GM21825 (cell line): ENCODE results near the gene KCNJ9.

Experiments
- ATAC-seq: cut with Tn5 transposase; IDR thresholded peaks from one replicate; pipeline ENCODE4 v1.9.1; 2021; ENCODE audit warnings: mild to moderate bottlenecking, moderate library complexity; ENCODE audit not compliant: unreplicated experiment

The KCNJ9 gene

GRCh38 chr1:160066829-160067745 is 14.3 kb upstream of the KCNJ9 start:
- no peak for ATAC-seq

GRCh38 chr1:160068225-160068624 is 13.1 kb upstream of the KCNJ9 start:
- ATAC-seq, result no peak

DNA sequence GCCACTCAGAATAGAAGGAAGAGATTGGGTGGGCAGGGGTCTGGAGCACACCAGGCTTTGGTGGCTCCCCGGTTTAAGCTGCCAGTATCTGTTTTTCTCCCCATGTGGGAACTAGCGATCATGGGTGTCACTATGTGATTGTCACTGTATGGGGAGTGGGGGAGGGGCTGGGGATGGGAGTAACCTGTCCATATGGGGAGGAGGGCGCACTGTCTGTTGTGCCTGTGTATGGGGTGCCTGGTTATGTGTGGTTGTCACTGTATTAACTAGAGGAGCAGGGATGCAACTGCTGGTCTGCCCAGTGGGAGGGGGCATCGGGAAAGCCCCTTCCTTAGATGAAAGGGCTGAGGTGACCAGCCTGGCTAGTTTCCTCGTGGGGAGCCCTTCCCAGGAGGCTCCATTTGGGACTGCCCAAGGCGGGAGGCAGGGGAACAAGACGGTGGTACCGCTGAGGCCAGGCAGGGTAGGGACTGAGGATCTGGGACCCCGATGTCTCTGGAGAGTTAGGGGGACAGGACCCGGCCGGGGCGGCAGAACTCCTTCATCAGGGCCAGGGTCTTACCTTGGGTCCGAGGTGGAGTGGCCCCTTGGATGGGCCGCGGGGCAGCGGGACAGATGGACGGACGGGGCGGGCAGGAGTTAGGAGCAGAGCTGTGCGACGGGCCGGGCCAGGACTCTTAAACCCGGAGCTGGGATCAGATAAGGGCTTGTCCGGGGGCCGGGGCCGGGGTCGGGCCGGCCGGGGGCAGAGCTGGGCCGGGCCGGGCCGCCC is 11.7 kb upstream of the KCNJ9 start, which contains the start of gene KCNJ10:
Gene KCNJ10, minus strand, starts transcription at position 701 of the 772 bp plus-strand sequence. CDS start 27,628 bp downstream, outside the sequence.
- ATAC-seq, result no peak

GRCh38 chr1:160070243-160071163 is 10.8 kb upstream of the KCNJ9 start:
- ATAC-seq, result no peak

DNA sequence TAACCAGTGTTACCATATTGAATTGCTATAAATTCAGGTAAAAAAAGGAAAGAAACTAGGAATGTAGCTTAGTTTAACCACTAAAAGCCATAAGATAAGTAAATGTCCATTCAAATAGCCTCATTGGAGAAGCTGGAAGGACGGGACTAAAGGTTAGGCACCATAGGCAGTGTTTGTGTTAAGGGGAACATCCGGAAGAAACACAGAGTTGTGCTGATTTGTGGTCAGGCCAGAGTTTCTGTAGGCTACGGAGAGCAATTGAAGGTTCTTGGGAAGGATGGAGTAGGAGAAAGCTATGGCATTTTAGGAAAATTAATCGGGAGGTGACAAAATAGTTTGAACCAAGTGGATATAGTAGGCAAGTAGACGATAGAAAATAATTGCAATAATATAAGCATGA is 10.0 kb upstream of the KCNJ9 start:
- ATAC-seq, result no peak

DNA sequence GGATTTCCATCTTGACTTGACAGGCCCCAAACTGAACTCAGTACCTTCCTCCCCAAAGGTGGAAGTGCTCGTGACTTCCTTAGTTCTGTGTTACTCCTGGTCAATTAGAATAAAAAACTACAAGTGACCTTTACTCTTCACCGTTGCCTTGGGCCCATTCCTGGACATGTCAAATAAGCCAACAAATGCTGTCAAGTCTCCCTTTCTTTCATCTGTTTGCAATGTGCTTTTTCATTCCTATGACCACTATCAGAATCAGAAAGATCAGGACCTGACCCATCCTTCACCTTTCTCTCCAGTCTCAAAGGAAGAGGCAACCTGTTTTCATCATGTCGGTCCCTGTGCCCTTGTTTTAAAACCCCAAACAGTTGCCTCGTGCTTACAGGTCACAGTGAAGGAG is 6.5 kb upstream of the KCNJ9 start:
- ATAC-seq, result no peak

GRCh38 chr1:160075836-160076235 is 5.5 kb upstream of the KCNJ9 start:
- no peak for ATAC-seq

GRCh38 chr1:160076295-160076694 is 5.0 kb upstream of the KCNJ9 start:
- no peak for ATAC-seq

DNA sequence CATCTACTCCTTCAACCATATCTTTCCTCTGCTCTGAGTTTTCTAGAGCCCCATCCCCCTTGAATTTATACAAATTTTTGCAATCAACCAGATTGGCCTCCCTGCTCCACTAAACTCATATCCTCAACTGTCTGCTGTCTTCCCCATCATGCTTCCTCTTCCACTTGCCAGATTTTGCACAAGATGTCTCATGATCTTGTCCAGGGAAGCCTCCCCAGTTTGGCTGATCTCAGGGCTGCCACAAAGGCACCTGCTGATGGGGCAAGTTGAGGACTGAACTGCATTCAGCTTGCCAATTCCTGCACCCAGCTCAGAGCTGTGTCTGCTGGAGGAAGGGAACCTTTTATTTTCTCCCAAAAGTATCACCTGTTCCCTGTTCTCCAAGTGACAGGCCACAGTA is 3.9 kb upstream of the KCNJ9 start:
- no peak for ATAC-seq

- no peak for ATAC-seq
Observed at GRCh38 chr1:160078512-160079195, 2.7 kb upstream of the KCNJ9 start.

DNA sequence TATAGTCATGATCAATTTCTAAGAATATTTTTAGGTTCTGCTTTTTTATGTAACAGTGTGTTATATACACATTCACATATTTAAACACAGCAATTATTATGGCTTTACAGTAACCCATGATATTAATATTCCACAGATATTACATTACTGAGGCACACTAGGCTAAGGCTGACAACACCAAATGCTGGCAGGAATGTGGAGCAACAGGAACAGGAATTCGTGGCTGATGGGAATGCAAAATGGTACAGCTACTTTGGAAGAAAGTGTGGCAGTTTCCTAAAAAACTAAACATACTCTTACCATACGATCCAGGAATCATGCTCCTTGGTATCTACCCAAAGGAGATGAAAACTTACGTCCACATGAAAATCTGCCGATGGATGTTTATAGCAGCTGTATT is 1.9 kb upstream of the KCNJ9 start:
- ATAC-seq, result no peak

- ATAC-seq, result no peak
Observed at GRCh38 chr1:160080381-160081100, 797 bp upstream of the KCNJ9 start.

- ATAC-seq, result no peak
Observed at GRCh38 chr1:160082487-160082886, 1.1 kb downstream of the KCNJ9 start.

DNA sequence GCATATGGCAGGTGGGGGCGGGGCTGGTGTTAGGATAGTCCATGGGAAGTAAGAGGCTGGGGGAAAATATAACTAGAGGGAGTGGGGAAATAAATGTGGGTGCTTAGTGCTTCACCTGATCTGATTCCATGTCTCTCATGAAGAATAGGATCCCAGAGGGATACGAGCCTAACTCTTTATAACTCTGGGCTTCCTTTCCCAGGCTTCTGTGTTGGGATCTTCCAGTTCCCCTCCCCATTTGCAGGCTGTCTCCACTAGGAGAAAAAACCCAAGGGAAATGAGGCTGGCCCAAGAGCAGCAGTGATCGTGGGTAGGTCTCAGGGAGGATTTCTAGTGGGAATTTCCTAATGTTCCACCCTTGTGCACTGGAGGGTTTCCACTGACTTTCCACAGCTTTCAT is 1.6 kb downstream of the KCNJ9 start:
- no peak for ATAC-seq

- ATAC-seq, result no peak
Observed at GRCh38 chr1:160083968-160084770, 2.8 kb downstream of the KCNJ9 start.

DNA sequence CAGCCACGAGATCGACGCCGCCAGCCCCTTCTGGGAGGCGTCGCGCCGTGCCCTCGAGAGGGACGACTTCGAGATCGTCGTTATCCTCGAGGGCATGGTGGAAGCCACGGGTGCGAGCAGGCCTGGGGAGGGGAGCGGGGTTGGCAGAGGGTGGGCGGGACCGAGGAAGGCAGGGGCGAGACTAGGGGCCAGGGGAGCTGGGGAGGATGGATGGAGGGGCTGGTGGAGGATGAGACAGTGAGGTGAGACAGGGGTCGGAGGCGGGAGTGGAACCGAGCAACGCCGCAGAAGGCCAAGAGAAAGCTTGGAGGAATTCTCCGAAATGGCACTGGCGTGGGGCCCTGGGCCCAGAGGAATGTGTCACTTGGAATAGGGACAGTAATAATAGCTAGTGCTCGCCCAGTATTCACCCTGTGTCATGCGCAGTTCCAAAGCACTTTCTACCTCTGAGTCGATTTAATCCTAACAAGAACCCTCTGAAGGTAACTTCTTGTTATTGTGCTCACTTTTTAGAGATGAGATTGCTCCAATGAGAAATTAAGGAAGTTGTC is 3.5 kb downstream of the KCNJ9 start:
- no peak for ATAC-seq

GRCh38 chr1:160085686-160086455 is 4.5 kb downstream of the KCNJ9 start:
- ATAC-seq, result no peak

- no peak for ATAC-seq
Observed at GRCh38 chr1:160086456-160086892, 5.1 kb downstream of the KCNJ9 start.
